C1 segment of cervical spinal cord (tissue), 14 donors: Measurements from ENCODE around the gene ECSIT.
A peak's percentile ranks its signal among the peaks of the same experiment; 100 is the strongest.
"Not testable (repeated sequence)": the region's sequence is repeated elsewhere in the genome, so short reads cannot be mapped to it uniquely, and the experiment has no call there.

ENCODE experiments used
- DNase-seq, 14 donors: peaks; one replicate each; lab custom pipeline; 2025; lab: John Stamatoyannopoulos, UW

ECSIT gene

GRCh38 chr19:11528551-11529341 is at the start of gene ECSIT:
TSS of gene ECSIT (minus strand) at chr19:11529134. CDS start at chr19:11519170, 9,964 bp downstream.
- peak; percentile 75 to 97 (median 90) for DNase-seq

DNA sequence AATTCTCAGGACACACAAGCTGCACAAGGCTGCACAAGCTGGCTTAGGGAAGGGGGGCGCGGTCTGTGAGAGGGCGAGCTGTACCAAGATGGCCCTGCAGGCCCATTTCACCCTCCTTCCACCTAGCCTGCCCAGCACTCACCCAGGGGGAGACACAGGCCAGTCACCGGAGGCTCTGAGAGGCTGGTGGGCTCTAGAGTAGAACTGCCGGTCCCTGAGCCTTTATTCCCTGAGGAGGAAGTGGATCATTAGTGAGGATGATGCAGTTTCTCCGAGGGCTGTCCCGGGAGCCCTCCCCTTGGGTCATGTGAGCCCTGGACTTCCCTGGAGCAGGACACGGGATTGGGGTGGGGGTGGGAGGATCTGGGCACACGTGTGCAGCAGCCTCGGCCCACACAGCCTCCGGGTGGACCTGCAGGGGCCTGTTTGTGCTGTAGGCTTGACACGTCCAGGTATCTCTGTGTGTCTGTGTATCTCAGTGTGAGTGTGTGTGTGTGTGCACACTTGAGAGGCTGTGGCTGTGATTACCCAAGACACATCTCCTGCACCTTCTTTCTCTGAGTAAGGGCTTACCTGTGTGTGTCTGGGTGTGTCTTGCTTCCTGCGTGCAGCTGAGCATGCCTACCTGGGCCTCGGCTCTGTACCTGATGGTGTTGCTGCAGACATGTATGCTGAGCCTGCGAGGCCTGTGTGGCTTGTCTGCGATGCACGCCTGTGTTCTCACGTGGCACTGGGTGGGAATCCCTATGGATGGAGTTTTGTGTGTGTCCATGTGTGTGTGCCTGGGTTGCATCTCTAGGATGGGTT is 48.7 kb upstream of the ECSIT start, which contains the start of gene ACP5:
Gene ACP5, minus strand, starts transcription at position 195 of the 807 bp plus-strand sequence. CDS start 328 bp downstream, outside the sequence.
- no peak for DNase-seq

- no peak for DNase-seq
These were observed 47.3 kb upstream of the ECSIT start for GRCh38 chr19:11576227-11576626.

GRCh38 chr19:11574689-11575088 is 45.8 kb upstream of the ECSIT start:
- no peak for DNase-seq

DNA sequence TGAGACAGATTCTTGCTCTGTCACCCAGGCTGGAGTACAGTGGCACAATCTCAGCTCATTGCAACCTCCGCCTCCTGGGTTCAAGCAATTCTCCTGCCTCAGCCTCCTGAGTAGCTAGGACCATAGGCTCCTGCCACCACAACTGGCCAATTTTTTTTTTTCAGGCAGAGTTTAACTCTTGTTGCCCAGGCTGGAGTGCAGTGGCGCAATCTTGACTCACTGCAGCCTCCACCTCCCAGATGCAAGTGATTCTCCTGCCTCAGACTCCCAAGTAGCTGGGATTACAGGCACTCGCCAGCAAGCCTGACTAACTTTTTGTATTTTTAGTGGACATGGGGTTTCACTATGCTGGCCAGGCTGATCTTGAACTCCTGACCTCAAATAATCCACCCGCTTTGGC is 44.8 kb upstream of the ECSIT start:
- not testable (repeated sequence) for DNase-seq

GRCh38 chr19:11573354-11573753 is 44.4 kb upstream of the ECSIT start:
- DNase-seq: not testable (repeated sequence)

DNA sequence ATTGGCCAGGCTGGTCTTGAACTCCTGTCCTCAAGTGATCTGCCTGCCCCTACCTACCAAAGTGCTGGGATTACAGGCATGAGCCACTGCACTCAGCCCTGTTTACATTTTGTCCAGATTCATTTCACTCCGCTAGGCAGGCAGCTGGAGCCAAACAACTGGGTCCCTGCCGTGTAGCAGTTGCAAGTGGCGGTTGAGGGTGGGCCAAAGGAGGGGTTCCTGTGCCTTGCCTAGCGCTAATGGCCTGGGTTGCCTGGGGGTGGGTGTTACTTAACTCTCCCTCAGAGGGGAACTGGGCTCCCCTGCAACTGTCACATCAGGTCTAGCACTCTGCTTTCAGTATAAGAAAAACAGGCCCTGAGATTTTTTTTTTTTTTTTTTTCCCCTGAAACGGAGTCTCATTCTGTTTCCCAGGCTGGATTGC is 41.1 kb upstream of the ECSIT start:
- no peak for DNase-seq

DNA sequence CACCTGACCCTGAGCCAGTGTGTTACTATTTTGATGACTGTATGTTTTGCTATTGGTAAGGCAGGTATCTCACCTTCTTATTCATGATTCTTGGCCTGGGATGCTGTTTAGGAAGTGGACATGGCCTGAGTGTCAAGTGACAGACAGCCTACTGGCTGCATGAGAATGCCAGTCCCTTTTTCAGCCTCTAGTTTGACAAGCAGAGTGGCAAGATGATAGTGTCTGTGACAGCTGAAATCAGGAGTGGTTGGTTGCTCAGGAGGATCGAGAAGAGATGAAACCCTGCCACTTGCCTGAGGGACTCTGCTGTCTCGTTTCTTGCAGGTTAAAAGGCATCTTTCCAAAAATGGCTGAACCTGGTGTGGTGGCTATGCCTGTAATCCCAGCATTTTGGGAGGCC is 37.2 kb upstream of the ECSIT start:
- no peak for DNase-seq

DNA sequence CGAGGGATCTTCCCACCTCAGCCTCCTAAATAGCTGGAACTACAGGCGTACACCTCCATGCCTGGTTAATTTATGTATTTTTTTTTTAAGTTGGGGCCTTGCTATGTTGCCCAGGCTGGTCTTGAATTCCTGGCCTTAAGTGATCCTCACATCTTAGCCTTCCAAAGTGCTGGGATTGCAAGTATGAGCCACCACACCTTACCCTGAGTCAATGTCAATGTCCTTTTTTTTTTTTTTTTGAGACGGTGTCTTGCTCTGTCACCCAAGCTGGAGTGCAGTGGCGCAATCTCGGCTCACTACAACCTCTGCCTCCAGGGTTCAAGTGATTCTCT is 36.7 kb upstream of the ECSIT start:
- DNase-seq: not testable (repeated sequence)

DNA sequence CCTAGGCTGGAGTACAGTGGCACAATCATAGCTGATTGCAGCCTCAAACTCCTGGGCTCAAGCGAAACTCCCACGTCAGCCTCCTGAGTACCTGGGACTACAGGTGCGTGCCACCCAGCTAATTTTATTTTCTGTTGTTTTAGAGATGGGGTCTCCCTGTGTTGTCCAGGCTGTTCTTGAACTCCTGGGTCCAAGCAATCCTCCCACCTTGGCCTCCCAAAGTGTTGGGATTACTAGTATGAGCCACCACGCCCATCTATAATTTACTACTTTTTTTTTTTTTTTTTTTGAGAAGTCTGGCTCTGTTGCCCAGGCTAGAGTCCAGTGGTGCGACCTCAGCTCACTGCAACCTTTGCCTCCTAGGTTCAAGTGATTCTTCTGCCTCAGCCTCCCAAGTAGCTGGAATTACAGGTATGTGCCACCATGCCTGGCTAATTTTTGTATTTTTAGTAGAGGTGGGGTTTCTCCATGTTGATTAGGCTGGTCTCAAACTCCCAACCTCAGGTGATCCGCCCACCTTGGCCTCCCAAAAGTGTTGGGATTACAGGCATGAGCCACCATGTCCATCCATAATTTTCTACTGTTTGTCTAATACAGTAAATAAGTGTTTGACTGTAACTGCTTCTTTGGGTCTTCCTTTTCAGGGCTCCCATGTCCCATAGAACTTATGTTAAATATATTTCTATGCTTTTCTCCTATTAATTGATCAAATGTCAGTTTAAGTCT is 35.3 kb upstream of the ECSIT start:
- not testable (repeated sequence) for DNase-seq

DNA sequence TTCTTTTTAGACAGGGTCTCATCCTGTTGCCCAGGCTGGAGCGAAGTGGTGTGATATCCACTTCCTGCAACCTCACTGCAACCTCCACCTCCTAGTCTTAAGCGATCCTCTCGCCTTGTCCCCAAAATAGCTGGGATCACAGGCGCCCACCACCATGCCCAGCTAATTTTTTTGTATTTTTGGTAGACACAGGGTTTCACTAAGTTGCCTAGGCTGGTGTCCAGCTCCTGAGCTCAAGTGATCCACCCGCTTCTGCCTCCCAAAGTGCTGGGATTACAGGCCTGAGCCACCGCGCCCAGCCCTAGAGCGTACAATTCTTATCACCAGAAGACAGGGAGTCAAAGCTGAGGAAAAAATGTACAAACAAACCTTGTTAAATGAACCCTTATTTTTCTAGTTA is 34.6 kb upstream of the ECSIT start:
- DNase-seq: no peak

DNA sequence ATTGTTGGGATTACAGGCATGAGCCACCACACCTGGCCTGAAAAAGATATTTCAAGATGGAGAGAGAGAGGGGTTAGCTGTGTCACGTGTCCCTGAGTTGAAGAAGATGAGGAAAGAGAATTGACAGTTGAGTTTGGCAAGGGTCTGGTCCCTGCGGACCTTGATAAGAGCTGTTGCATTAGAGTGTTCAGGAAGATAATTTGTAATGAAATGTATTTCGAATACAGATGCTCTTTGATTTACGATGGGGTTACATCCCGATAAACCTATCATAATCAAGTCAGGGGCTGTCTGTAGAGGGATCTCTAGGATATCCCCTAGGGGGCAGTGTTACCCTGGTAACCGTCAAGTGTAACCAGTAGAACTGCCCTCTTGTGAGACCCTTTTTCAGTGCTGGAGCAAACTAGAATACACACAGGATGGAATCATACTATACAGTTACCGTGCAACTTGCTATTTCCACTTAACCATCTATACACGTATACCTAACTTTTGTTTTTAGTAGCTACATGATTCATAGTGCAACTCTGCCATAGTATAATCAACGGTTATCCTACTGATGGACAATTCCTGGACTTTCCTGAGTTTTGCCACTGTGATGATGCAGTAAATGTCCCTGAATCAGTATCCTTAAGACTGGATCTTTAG is 31.6 kb upstream of the ECSIT start:
- peak in 6 of 14 donors; percentile 5 to 41 (median 19) for DNase-seq

GRCh38 chr19:11558881-11559828 is 30.2 kb upstream of the ECSIT start, which contains the start of gene ELOF1:
TSS of gene ELOF1 (minus strand) at chr19:11559230. CDS start at chr19:11554347, 4,883 bp downstream.
- DNase-seq: peak; percentile 88 to 98 (median 96)

DNA sequence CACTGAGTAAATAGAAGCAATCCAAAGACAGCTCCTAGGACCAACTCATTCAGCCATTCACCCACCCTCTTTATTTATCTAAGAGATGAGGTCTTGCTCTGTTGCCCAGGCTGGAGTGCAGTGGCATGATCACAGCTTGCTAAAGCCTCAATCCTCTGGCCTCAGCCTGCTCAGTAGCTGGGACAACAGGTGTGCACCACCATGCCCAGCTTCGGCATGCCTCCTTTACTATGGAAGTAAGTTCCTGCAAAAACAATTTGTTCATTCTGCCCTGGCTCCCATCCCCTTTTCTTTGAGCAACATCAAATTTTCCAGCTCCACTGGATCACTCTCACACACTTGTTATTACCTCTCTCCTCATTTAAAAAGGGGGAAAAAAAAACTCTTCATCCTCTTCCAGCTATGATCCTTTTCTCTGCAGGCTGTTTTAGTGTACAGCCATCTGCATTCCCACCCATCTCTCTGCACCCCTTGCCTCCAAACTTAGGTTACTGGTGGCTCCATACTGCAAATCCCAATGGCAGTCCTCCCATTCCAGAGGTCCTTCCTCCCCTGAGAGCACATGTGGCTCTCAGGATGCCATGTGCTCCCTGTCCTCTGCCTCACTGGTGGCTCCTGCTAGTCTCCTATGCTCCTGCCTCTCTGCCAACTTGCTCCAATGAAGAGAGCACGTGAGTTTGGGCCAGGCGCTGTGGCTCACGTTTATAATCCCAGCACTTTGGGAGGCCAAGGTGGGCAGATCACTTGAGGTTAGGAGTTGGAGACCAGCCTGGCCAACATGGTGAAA is 27.9 kb upstream of the ECSIT start:
- no peak for DNase-seq

- peak in 2 of 14 donors; percentile 16 to 24 for DNase-seq
These were observed 26.3 kb upstream of the ECSIT start for GRCh38 chr19:11555246-11555645.

DNA sequence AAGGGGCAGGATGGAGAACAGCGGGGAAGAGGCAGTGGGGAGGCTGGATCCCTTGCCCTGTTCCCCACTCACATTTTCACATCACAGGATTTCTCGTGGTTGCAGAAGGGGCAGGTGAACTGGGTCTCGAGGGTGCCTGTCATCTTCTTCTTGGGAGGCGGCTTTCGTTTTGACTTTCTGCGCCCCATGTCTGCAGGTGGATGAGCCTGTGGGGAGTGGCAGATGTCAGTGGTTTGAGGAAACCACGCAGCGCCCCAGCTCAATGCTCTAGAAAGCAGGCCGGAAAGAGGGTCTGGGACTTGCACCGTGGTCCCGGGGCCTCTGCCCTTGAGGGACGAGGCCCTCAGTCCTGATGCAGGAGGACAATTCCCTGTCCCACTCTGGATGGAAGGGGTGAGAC is 25.2 kb upstream of the ECSIT start:
- no peak for DNase-seq

DNA sequence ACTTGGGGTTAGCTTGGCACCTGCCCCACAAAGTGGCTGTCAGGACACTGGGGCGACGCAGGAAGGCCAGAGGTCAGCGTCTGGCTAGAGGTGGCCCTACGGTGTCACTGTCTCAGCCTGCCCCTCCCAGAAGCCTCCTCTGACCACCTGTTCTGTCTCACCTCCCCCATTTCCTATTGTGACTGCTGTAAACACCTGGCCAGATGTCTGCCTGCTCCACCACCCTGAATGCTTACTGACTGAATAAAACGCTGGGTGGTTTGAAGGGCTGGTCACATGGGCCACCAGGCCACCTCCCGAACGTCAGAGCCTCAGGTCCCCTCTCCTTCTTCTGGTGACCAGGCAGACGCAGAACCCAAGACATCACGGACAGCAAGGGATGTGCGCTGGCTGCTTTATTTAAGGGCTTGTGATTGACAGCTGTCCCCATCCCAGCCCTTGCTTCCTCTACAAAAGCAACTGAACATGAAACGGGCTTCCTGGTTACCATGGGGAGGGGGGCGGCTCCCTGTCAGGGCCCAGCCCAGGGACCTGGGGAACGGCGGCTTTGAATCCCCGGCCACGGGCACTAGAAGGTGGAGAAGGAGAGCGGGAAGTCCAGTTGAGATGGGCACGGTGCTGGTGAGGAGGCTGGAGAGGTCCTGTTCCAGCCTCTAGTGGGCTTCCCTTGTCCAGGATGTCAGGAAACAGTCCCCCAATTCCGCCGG is 23.9 kb upstream of the ECSIT start:
- DNase-seq: no peak

DNA sequence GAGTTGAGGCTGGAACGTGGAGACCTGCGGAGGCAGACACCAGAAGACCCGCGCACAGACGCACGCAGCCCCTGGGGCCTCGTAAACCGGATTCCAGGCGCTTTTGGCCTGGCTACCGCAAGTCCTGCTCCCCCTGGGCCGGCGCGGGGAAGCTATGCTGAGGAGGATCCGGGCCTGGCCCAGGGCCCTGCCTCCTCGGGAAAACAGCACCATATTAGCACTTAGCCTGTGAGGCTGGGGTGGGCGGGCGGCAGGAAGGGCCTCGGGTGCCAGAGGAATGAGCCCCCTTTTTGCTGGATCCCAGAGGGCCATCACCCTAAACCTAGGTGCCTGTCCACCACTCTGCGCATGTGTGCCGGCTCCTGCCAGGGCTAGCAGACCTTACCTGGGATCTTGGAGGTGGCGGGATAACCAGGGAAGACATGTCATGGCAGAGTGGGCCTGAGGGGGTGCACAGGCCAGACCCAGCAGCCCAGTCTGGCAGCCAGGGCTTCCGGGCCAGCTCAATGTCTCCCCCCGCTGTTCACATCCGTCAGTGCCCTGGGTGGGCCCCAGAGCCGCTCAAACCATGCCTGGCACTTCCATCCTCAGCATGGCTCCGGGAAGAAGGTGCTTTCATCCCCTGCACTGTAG is 22.8 kb upstream of the ECSIT start:
- DNase-seq: no peak
